ENCODE results near the gene GPRIN2. TPM values are rescaled to one million over a fixed set of nuclear protein-coding genes. Genes with fewer than 3 reads are reported as not detected.
"Not testable (repeated sequence)": the region's sequence is repeated elsewhere in the genome, so short reads cannot be mapped to it uniquely, and the experiment has no call there.

GPRIN2 gene
- total RNA-seq, 1 donor from 2014 or later: 0.41 TPM

GRCh38 chr10:46538155-46538554 lies 18.3 kb downstream of the GPRIN2 start:
- DNase-seq (ENCODE audit: extremely low read depth, low read depth, low spot score): no peak

- no peak for DNase-seq (ENCODE audit: extremely low read depth, low read depth, low spot score)
Observed at GRCh38 chr10:46537309-46537708, 19.1 kb downstream of the GPRIN2 start.

GRCh38 chr10:46536781-46537180 lies 19.7 kb downstream of the GPRIN2 start:
- DNase-seq (ENCODE audit: extremely low read depth, low read depth, low spot score): no peak

- DNase-seq (ENCODE audit: extremely low read depth, low read depth, low spot score): no peak
Observed at GRCh38 chr10:46536171-46536570, 20.3 kb downstream of the GPRIN2 start.

- DNase-seq (ENCODE audit: extremely low read depth, low read depth, low spot score): no peak
Observed at GRCh38 chr10:46534828-46535524, 21.5 kb downstream of the GPRIN2 start.

GRCh38 chr10:46532256-46532655 lies 24.2 kb downstream of the GPRIN2 start:
- not testable (repeated sequence) for DNase-seq (ENCODE audit: extremely low read depth, low read depth, low spot score)

GRCh38 chr10:46530249-46531186 lies 25.9 kb downstream of the GPRIN2 start:
- no peak for DNase-seq (ENCODE audit: extremely low read depth, low read depth, low spot score)

GRCh38 chr10:46529742-46530141 lies 26.7 kb downstream of the GPRIN2 start:
- not testable (repeated sequence) for DNase-seq (ENCODE audit: extremely low read depth, low read depth, low spot score)

- DNase-seq (ENCODE audit: extremely low read depth, low read depth, low spot score): no peak
Observed at GRCh38 chr10:46528675-46529615, 27.5 kb downstream of the GPRIN2 start.

GRCh38 chr10:46528171-46528671 lies 28.2 kb downstream of the GPRIN2 start:
- no peak for DNase-seq (ENCODE audit: extremely low read depth, low read depth, low spot score)

GRCh38 chr10:46527241-46527811 lies 29.1 kb downstream of the GPRIN2 start:
- DNase-seq (ENCODE audit: extremely low read depth, low read depth, low spot score): no peak

GRCh38 chr10:46526682-46527038 lies 29.8 kb downstream of the GPRIN2 start:
- DNase-seq (ENCODE audit: extremely low read depth, low read depth, low spot score): no peak

GRCh38 chr10:46525824-46526681 lies 30.4 kb downstream of the GPRIN2 start:
- no peak for DNase-seq (ENCODE audit: extremely low read depth, low read depth, low spot score)

- DNase-seq (ENCODE audit: extremely low read depth, low read depth, low spot score): no peak
Observed at GRCh38 chr10:46525177-46525823, 31.2 kb downstream of the GPRIN2 start.

GRCh38 chr10:46524472-46525176 lies 31.8 kb downstream of the GPRIN2 start:
- no peak for DNase-seq (ENCODE audit: extremely low read depth, low read depth, low spot score)

GRCh38 chr10:46523962-46524471 lies 32.4 kb downstream of the GPRIN2 start:
- DNase-seq (ENCODE audit: extremely low read depth, low read depth, low spot score): no peak

GRCh38 chr10:46523119-46523961 lies 33.1 kb downstream of the GPRIN2 start:
- no peak for DNase-seq (ENCODE audit: extremely low read depth, low read depth, low spot score)
